ENCODE data around the gene TMX1. TPM values are rescaled to one million over a fixed set of nuclear protein-coding genes. Genes with fewer than 3 reads are reported as not detected.

TMX1 gene
- total RNA-seq, 1 donor from 2014 or later = 54.0 TPM

- intact Hi-C loops (cut with micrococcal nuclease) = loop anchor here (10.0 kb wide), 1 partner anchor 1162 kb away; no protein-coding TSS in a partner anchor
Observed at GRCh38 chr14:51242545-51243490, 2.8 kb downstream of the TMX1 start.

- intact Hi-C loops (cut with micrococcal nuclease) = loop anchor here (10.0 kb wide), 1 partner anchor 1160 kb away; no protein-coding TSS in a partner anchor
Observed at GRCh38 chr14:51244591-51244990, 4.5 kb downstream of the TMX1 start.

GRCh38 chr14:51246032-51246431, 6.0 kb downstream of the TMX1 start:
- intact Hi-C loops (cut with micrococcal nuclease) = loop anchor here (10.0 kb wide), 1 partner anchor 1159 kb away; no protein-coding TSS in a partner anchor

GRCh38 chr14:51248016-51248987, 8.3 kb downstream of the TMX1 start:
- intact Hi-C loops (cut with micrococcal nuclease) = loop anchor here (10.0 kb wide), 1 partner anchor 1156 kb away; no protein-coding TSS in a partner anchor

- intact Hi-C loops (cut with micrococcal nuclease) = no loop called here
Observed at GRCh38 chr14:51251486-51251885, 11.4 kb downstream of the TMX1 start.

- intact Hi-C loops (cut with micrococcal nuclease) = no loop called here
Observed at GRCh38 chr14:51253880-51254279, 13.8 kb downstream of the TMX1 start.

- intact Hi-C loops (cut with micrococcal nuclease) = no loop called here
Observed at GRCh38 chr14:51258280-51258679, 18.2 kb downstream of the TMX1 start.

- intact Hi-C loops (cut with micrococcal nuclease) = no loop called here
Observed at GRCh38 chr14:51258788-51259187, 18.7 kb downstream of the TMX1 start.

- intact Hi-C loops (cut with micrococcal nuclease) = no loop called here
Observed at GRCh38 chr14:51260225-51260624, 20.2 kb downstream of the TMX1 start.

- intact Hi-C loops (cut with micrococcal nuclease) = no loop called here
Observed at GRCh38 chr14:51261151-51261550, 21.1 kb downstream of the TMX1 start.

- intact Hi-C loops (cut with micrococcal nuclease) = no loop called here
Observed at GRCh38 chr14:51262868-51263267, 22.8 kb downstream of the TMX1 start.

GRCh38 chr14:51269634-51270033, 29.6 kb downstream of the TMX1 start:
- intact Hi-C loops (cut with micrococcal nuclease) = no loop called here

GRCh38 chr14:51276605-51277004, 36.6 kb downstream of the TMX1 start:
- intact Hi-C loops (cut with micrococcal nuclease) = no loop called here

GRCh38 chr14:51277753-51278415, 37.8 kb downstream of the TMX1 start:
- intact Hi-C loops (cut with micrococcal nuclease) = no loop called here

GRCh38 chr14:51282517-51282916, 42.5 kb downstream of the TMX1 start:
- intact Hi-C loops (cut with micrococcal nuclease) = loop anchor here (5.0 kb wide), 1 partner anchor 695 kb away; no protein-coding TSS in a partner anchor

GRCh38 chr14:51283402-51284085, 43.5 kb downstream of the TMX1 start:
- intact Hi-C loops (cut with micrococcal nuclease) = loop anchor here (1.0 to 5.0 kb wide), 2 partner anchors 497 to 694 kb away; no protein-coding TSS in a partner anchor

GRCh38 chr14:51284241-51284640, 44.2 kb downstream of the TMX1 start:
- intact Hi-C loops (cut with micrococcal nuclease) = loop anchor here (5.0 kb wide), 1 partner anchor 693 kb away; no protein-coding TSS in a partner anchor

- intact Hi-C loops (cut with micrococcal nuclease) = no loop called here
Observed at GRCh38 chr14:51285120-51285519, 45.1 kb downstream of the TMX1 start.

GRCh38 chr14:51289169-51289568, 49.1 kb downstream of the TMX1 start:
- intact Hi-C loops (cut with micrococcal nuclease) = no loop called here

- intact Hi-C loops (cut with micrococcal nuclease) = no loop called here
Observed at GRCh38 chr14:51290132-51290531, 50.1 kb downstream of the TMX1 start.
